Neural cell (in vitro differentiated cells): ENCODE measurements around the gene BIRC2. TPM values are rescaled to one million over a fixed set of nuclear protein-coding genes. Genes with fewer than 3 reads are reported as not detected.

Experiments
- H2AFZ ChIP-seq: fragments of 200-600, 300-800 bp; sonication (generic), shearing (Covaris generic); 2 replicates; pipeline ENCODE4 v1.6.0; 2014; ENCODE audit warnings: low read depth, mild to moderate bottlenecking, antibody characterized with exemption, low read length, moderate library complexity
- H3F3A ChIP-seq: fragments of 200-600 bp; shearing (Covaris generic); 2 replicates; pipeline ENCODE4 v1.6.1; 2016; ENCODE audit warnings: mild to moderate bottlenecking, moderate library complexity, mixed read lengths, antibody characterized with exemption, low read length; ENCODE audit not compliant: insufficient read depth, poor library complexity, severe bottlenecking
- H3K27ac ChIP-seq: fragments of 200-600, 300-800 bp; sonication (generic), shearing (Covaris generic); 2 replicates; pipeline ENCODE4 v1.5.1; 2014; ENCODE audit warnings: mild to moderate bottlenecking, low read length, moderate library complexity
- H3K27me3 ChIP-seq: fragments of 300-800, 200-600 bp; sonication (generic), shearing (Covaris generic); 2 replicates; pipeline ENCODE4 v1.6.0; 2014; ENCODE audit warnings: mild to moderate bottlenecking, low read depth, low read length, moderate library complexity; ENCODE audit not compliant: insufficient read depth
- H3K36me3 ChIP-seq: fragments of 300-800, 200-600 bp; sonication (generic), shearing (Covaris generic); 2 replicates; pipeline ENCODE4 v1.5.1; 2014; ENCODE audit warnings: mild to moderate bottlenecking, antibody characterized with exemption, low read length, moderate library complexity; ENCODE audit not compliant: insufficient read depth
- H3K4me2 ChIP-seq: fragments of 300-800, 200-600 bp; sonication (generic), shearing (Covaris generic); 2 replicates; pipeline ENCODE4 v1.6.0; 2014; ENCODE audit warnings: mild to moderate bottlenecking, low read length
- H3K4me3 ChIP-seq: fragments of 300-800, 200-600 bp; sonication (generic), shearing (Covaris generic); 2 replicates; pipeline ENCODE4 v1.5.1; 2014; ENCODE audit warnings: mild to moderate bottlenecking, low read length, moderate library complexity
- H3K79me2 ChIP-seq: fragments of 200-600 bp; shearing (Covaris generic); replicated peaks from 2 replicates; pipeline ENCODE4 v1.6.0; 2014; ENCODE audit warnings: mild to moderate bottlenecking, low read length, moderate library complexity; ENCODE audit not compliant: insufficient read depth
- H3K9ac ChIP-seq: fragments of 300-800, 200-600 bp; sonication (generic), shearing (Covaris generic); 2 replicates; pipeline ENCODE4 v1.6.1; 2016; ENCODE audit warnings: mild to moderate bottlenecking, low read length, mixed read lengths
- H3K9me2 ChIP-seq: fragments of 200-600 bp; shearing (Covaris generic); 2 replicates; pipeline ENCODE4 v1.6.1; 2016; ENCODE audit warnings: mild to moderate bottlenecking, low read length, mixed read lengths; ENCODE audit not compliant: insufficient read depth
- H3K9me3 ChIP-seq: fragments of 200-600, 300-800 bp; sonication (generic), shearing (Covaris generic); 2 replicates; pipeline ENCODE4 v1.6.1; 2016; ENCODE audit warnings: mild to moderate bottlenecking, mixed run types, low read length, moderate library complexity, mixed read lengths
- H4K20me1 ChIP-seq: fragments of 200-600 bp; shearing (Covaris generic); 2 replicates; pipeline ENCODE4 v1.6.1; 2016; ENCODE audit warnings: mild to moderate bottlenecking, mixed run types; ENCODE audit not compliant: insufficient read depth
- CTCF ChIP-seq: fragments of 450-650 bp; IDR thresholded peaks from 2 replicates; pipeline ENCODE4 v1.5.1; 2014; ENCODE audit warnings: antibody characterized with exemption, mild to moderate bottlenecking, moderate library complexity; ENCODE audit not compliant: poor library complexity, severe bottlenecking
- EZH2 ChIP-seq: fragments of 200-600, 300-800 bp; shearing (Covaris generic), sonication (generic); IDR thresholded peaks from 2 replicates; pipeline ENCODE4 v1.6.1; 2014; ENCODE audit warnings: antibody characterized with exemption, low read length, borderline replicate concordance, mild to moderate bottlenecking; ENCODE audit not compliant: insufficient read depth, poor library complexity, severe bottlenecking
- MXI1 ChIP-seq: fragments of 450-650 bp; conservative IDR thresholded peaks from 2 replicates; pipeline ENCODE4 v1.6.1; 2014; ENCODE audit warnings: antibody characterized with exemption, mild to moderate bottlenecking; ENCODE audit not compliant: poor library complexity, severe bottlenecking
- POLR2AphosphoS5 ChIP-seq: IDR thresholded peaks from 2 replicates; pipeline ENCODE4 v1.6.1; 2012
- RAD21 ChIP-seq: fragments of 450-650 bp; conservative IDR thresholded peaks from 2 replicates; pipeline ENCODE4 v1.6.1; 2014; ENCODE audit warnings: antibody characterized with exemption, mild to moderate bottlenecking, moderate library complexity
- REST ChIP-seq: IDR thresholded peaks from 2 replicates; pipeline ENCODE4 v1.6.1; 2012; ENCODE audit warnings: borderline replicate concordance
- SMC3 ChIP-seq: fragments of 450-650 bp; conservative IDR thresholded peaks from 2 replicates; pipeline ENCODE4 v1.6.1; 2014; ENCODE audit warnings: antibody characterized with exemption, mild to moderate bottlenecking, moderate library complexity; ENCODE audit not compliant: poor library complexity
- TAF1 ChIP-seq: IDR thresholded peaks from 2 replicates; pipeline ENCODE4 v1.6.1; 2012; ENCODE audit warnings: low read depth
- polyA plus RNA-seq: library from polyadenylated mRNA; depleted of rRNA; stranded (reverse); fragments of >200 nt; gene quantifications from 2 replicates; pipeline ENCODE4 v1.2.3, GENCODE V29; 2014

Gene BIRC2
- polyA plus RNA-seq, 1 donor from 2014 or later: 68.7 TPM

GRCh38 chr11:102328748-102329147 lies 18.3 kb upstream of the BIRC2 start:
- no peaks in the 10 kb centered on the region for H3K79me2 ChIP-seq
- TF ChIP-seq EZH2 (no peak), SMC3 (no peak), MXI1 (no peak), POLR2AphosphoS5 (no peak)

GRCh38 chr11:102330231-102330630 lies 16.8 kb upstream of the BIRC2 start:
- TF ChIP-seq RAD21 (no peak), POLR2AphosphoS5 (no peak), CTCF (no peak)
- Histone ChIP-seq H3K9ac (no peak overlapping the region), H2AFZ (no peak overlapping the region), H3K36me3 (no peaks in the 10 kb centered on the region), H4K20me1 (no peaks in the 10 kb centered on the region), H3K27me3 (no peaks in the 10 kb centered on the region), H3K27ac (no peak overlapping the region), H3K79me2 (no peaks in the 10 kb centered on the region), H3F3A (no peaks in the 10 kb centered on the region), H3K4me3 (no peak overlapping the region), H3K9me2 (no peaks in the 10 kb centered on the region), H3K4me2 (no peak overlapping the region), H3K9me3 (no peaks in the 10 kb centered on the region)

More at GRCh38 chr11:102328748-102329147, 18.3 kb upstream of the BIRC2 start:
- Histone ChIP-seq H3K27me3 (no peaks in the 10 kb centered on the region), H3K27ac (no peak overlapping the region), H3K36me3 (no peaks in the 10 kb centered on the region), H3K9me3 (no peaks in the 10 kb centered on the region), H3K4me3 (no peak overlapping the region), H3K9me2 (no peaks in the 10 kb centered on the region), H3K4me2 (no peak overlapping the region), H4K20me1 (no peaks in the 10 kb centered on the region), H3F3A (no peaks in the 10 kb centered on the region), H2AFZ (no peak overlapping the region), H3K9ac (no peak overlapping the region)

GRCh38 chr11:102331341-102331740 lies 15.7 kb upstream of the BIRC2 start:
- no peak overlapping the region for H2AFZ ChIP-seq
- no peaks in the 10 kb centered on the region for H3F3A ChIP-seq
- H3K9me3 ChIP-seq: no peaks in the 10 kb centered on the region
- no peak overlapping the region for H3K9ac ChIP-seq
- H3K79me2 ChIP-seq: no peaks in the 10 kb centered on the region
- no peak overlapping the region for H3K4me2 ChIP-seq
- H3K27me3 ChIP-seq: no peaks in the 10 kb centered on the region
- H4K20me1 ChIP-seq: no peaks in the 10 kb centered on the region
- no peaks in the 10 kb centered on the region for H3K9me2 ChIP-seq
- TF ChIP-seq SMC3: no peak
- no peak for TF ChIP-seq POLR2AphosphoS5
- TF ChIP-seq CTCF: no peak
- no peak for TF ChIP-seq REST
- TF ChIP-seq TAF1: no peak
- H3K27ac ChIP-seq: no peak overlapping the region
- H3K36me3 ChIP-seq: no peaks in the 10 kb centered on the region
- H3K4me3 ChIP-seq: no peak overlapping the region
